Gastrocnemius medialis (tissue), 4 donors: ENCODE results near the gene RABGAP1L.

Experiments
- POLR2A ChIP-seq, 2 donors: fragments of 450-650 bp; IDR thresholded peaks; one replicate each; pipeline ENCODE4 v1.6.1; 2017; ENCODE audit warnings: antibody characterized with exemption in 2 of 2, mild to moderate bottlenecking in 2 of 2, moderate library complexity in 2 of 2
- TF ChIP-seq, protein P1 (sequence below), 5 experiments: fragments of 450-650 bp in 3 of 5; fragments of 200-600 bp in 2 of 5; sonication (generic) in 2 of 5; IDR thresholded peaks in 4 of 5; conservative IDR thresholded peaks in 1 of 5; 1 replicate in 4 of 5; 2 replicates in 1 of 5; pipeline ENCODE4 v1.5.1; 2016 to 2019; ENCODE audit warnings: antibody characterized with exemption in 5 of 5, mild to moderate bottlenecking in 3 of 5, moderate library complexity in 3 of 5

DNA sequence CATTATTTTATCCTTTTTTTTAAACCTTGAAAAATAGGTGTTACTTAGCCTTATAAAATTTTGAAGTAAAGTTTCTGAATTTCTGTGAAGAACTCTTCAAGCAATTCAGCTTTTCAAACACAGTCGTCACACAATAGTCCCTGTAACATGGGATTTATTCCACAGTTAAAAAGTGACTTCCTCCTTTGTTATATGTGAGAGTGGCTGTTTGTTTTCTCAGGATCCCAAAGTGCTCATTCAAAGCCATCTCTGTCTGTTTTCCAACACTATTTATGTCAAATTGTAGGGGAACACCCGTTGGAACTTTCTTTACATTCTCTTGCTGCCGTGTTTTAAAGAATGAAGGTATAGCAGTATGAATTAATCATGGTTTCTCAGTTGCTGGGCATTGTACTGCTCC lies 207.6 kb downstream of the RABGAP1L start:
- no peak for TF ChIP-seq POLR2A (IDR thresholded peaks at IDR 0.05)
- TF ChIP-seq, protein P1, sequence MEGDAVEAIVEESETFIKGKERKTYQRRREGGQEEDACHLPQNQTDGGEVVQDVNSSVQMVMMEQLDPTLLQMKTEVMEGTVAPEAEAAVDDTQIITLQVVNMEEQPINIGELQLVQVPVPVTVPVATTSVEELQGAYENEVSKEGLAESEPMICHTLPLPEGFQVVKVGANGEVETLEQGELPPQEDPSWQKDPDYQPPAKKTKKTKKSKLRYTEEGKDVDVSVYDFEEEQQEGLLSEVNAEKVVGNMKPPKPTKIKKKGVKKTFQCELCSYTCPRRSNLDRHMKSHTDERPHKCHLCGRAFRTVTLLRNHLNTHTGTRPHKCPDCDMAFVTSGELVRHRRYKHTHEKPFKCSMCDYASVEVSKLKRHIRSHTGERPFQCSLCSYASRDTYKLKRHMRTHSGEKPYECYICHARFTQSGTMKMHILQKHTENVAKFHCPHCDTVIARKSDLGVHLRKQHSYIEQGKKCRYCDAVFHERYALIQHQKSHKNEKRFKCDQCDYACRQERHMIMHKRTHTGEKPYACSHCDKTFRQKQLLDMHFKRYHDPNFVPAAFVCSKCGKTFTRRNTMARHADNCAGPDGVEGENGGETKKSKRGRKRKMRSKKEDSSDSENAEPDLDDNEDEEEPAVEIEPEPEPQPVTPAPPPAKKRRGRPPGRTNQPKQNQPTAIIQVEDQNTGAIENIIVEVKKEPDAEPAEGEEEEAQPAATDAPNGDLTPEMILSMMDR (IDR thresholded peaks at IDR 0.05 in 4 of 5, conservative IDR thresholded peaks at IDR 0.05 in 1 of 5): no peak
